Prostate gland (tissue), 2 donors: ENCODE measurements around the gene TBC1D5.

Experiments
- POLR2A ChIP-seq: fragments of 450-650 bp; IDR thresholded peaks from one replicate; pipeline ENCODE4 v1.6.1; 2016; ENCODE audit warnings: antibody characterized with exemption, mild to moderate bottlenecking
- TF ChIP-seq, protein P1 (sequence below), 4 experiments: fragments of 200-600 bp in 2 of 4; fragments of 450-650 bp in 2 of 4; sonication (generic) in 2 of 4; IDR thresholded peaks; 1 replicate in 3 of 4; 2 replicates in 1 of 4; pipeline ENCODE4 v1.5.1; 2016 to 2019; ENCODE audit warnings: antibody characterized with exemption in 4 of 4, mild to moderate bottlenecking in 2 of 4, moderate library complexity in 2 of 4

DNA sequence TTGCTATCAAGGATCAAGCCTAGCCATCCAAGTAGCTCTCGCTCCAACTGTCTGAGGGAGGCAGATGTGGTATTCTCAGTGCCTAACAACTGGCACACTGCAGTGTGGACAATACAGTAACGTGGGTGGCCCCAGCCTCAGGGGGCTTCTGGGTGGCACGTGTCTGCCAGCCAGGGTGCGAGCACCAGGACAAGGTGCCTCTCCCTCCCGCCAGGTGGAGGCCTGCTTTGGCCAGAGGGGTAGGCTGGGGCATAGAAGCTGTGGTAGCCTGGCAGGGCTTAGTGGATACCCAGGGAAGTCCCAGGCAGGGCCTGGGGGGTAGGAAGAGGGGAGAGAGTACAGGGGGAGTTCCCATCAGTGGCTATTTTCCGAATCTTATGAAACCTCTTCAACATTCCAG, 623.7 kb downstream of the TBC1D5 start:
- no peak for TF ChIP-seq POLR2A
- TF ChIP-seq, protein P1, sequence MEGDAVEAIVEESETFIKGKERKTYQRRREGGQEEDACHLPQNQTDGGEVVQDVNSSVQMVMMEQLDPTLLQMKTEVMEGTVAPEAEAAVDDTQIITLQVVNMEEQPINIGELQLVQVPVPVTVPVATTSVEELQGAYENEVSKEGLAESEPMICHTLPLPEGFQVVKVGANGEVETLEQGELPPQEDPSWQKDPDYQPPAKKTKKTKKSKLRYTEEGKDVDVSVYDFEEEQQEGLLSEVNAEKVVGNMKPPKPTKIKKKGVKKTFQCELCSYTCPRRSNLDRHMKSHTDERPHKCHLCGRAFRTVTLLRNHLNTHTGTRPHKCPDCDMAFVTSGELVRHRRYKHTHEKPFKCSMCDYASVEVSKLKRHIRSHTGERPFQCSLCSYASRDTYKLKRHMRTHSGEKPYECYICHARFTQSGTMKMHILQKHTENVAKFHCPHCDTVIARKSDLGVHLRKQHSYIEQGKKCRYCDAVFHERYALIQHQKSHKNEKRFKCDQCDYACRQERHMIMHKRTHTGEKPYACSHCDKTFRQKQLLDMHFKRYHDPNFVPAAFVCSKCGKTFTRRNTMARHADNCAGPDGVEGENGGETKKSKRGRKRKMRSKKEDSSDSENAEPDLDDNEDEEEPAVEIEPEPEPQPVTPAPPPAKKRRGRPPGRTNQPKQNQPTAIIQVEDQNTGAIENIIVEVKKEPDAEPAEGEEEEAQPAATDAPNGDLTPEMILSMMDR (IDR thresholded peaks at IDR 0.05), result no peak
